Brain pericyte (primary cell): ENCODE data around the gene EXOSC5.
"Not testable (repeated sequence)": the region's sequence is repeated elsewhere in the genome, so short reads cannot be mapped to it uniquely, and the experiment has no call there.

Experiments used
- DNase-seq: peaks from one replicate; pipeline ENCODE4 v3.0.0-alpha.2; 2012; ENCODE audit warnings: low read depth, low spot score

EXOSC5 gene

GRCh38 chr19:41350735-41351338 is 46.3 kb downstream of the EXOSC5 start:
- no peak for DNase-seq

- DNase-seq: not testable (repeated sequence)
Observed at GRCh38 chr19:41346916-41347315, 50.2 kb downstream of the EXOSC5 start.

GRCh38 chr19:41344162-41344561 is 53.0 kb downstream of the EXOSC5 start:
- no peak for DNase-seq

- no peak for DNase-seq
Observed at GRCh38 chr19:41341669-41342490, 55.3 kb downstream of the EXOSC5 start.

GRCh38 chr19:41339936-41340335 is 57.2 kb downstream of the EXOSC5 start:
- DNase-seq: no peak
